ENCODE measurements around the gene MEIS1.

DNA sequence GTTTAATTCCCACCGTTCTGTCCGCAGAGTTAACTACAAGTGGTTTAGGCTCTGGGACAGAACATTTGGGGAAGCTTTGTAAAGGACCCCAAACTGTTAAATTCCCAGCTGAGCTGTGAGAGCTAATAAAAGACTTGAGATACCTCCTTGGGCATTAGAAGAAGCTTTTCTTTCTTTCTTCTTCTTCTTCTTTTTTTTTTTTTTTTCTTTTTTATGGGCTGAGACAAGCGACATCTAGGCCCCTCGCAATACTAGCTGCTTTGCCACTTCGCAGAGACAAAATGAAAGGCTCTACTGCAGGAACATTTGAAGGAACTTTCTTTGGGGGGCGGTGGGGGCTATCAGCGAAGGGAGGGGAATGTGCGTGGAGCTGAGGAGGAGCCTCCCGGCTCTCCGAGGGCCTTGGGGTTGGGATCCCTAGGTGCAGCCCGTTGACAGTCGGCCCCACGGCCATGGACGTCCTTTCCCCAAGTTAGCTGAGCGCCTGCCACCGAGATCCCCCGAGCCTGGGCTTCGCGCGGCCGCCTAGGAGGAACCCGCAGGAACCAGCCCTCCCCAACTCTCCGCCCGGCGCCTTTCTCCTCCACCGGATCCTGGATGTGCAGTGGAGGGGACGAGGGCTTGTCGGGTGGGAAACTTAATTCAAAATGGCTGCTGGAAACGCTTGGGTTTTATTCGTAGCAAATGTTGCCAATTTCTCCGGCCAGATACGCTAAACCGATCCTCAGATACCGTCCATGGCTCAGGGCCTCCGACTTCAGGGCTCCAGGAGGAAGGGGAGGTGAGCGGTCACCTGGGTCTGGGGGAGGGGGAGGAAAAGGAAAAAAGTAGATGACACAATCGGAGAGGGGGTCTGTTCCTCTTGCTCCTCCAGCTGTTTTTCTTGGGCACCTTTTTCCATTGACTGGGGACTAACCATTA is 4.2 kb downstream of the MEIS1 start:
- TF ChIP-seq TAF1 (IDR thresholded peaks at IDR 0.05; ENCODE audit: borderline replicate concordance, insufficient read depth, low read length) (no peak), POLR2AphosphoS5 (IDR thresholded peaks at IDR 0.05; ENCODE audit: low read depth, low read length) (no peak)
- TF ChIP-seq, protein P1, sequence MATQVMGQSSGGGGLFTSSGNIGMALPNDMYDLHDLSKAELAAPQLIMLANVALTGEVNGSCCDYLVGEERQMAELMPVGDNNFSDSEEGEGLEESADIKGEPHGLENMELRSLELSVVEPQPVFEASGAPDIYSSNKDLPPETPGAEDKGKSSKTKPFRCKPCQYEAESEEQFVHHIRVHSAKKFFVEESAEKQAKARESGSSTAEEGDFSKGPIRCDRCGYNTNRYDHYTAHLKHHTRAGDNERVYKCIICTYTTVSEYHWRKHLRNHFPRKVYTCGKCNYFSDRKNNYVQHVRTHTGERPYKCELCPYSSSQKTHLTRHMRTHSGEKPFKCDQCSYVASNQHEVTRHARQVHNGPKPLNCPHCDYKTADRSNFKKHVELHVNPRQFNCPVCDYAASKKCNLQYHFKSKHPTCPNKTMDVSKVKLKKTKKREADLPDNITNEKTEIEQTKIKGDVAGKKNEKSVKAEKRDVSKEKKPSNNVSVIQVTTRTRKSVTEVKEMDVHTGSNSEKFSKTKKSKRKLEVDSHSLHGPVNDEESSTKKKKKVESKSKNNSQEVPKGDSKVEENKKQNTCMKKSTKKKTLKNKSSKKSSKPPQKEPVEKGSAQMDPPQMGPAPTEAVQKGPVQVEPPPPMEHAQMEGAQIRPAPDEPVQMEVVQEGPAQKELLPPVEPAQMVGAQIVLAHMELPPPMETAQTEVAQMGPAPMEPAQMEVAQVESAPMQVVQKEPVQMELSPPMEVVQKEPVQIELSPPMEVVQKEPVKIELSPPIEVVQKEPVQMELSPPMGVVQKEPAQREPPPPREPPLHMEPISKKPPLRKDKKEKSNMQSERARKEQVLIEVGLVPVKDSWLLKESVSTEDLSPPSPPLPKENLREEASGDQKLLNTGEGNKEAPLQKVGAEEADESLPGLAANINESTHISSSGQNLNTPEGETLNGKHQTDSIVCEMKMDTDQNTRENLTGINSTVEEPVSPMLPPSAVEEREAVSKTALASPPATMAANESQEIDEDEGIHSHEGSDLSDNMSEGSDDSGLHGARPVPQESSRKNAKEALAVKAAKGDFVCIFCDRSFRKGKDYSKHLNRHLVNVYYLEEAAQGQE (IDR thresholded peaks at IDR 0.05; ENCODE audit: insufficient read depth in 1 of 2, low read depth in 2 of 2, low read length in 2 of 2), result no peak

Data from PFSK-1 (cell line).